Measurements from ENCODE around the gene METTL24.
"Not testable (repeated sequence)": the region's sequence is repeated elsewhere in the genome, so short reads cannot be mapped to it uniquely, and the experiment has no call there.

Gene METTL24

GRCh38 chr6:110250838-110251237 is 107.3 kb downstream of the METTL24 start:
- DNase-seq, result no peak

- DNase-seq, result no peak
These were observed 108.1 kb downstream of the METTL24 start for GRCh38 chr6:110250058-110250457.

GRCh38 chr6:110246900-110247546 is 111.1 kb downstream of the METTL24 start:
- no peak for DNase-seq

- no peak for DNase-seq
These were observed 111.8 kb downstream of the METTL24 start for GRCh38 chr6:110246378-110246777.

- peak; percentile 12 for DNase-seq
These were observed 113.5 kb downstream of the METTL24 start for GRCh38 chr6:110244621-110245020.

GRCh38 chr6:110239526-110240274 is 118.4 kb downstream of the METTL24 start:
- no peak for DNase-seq

GRCh38 chr6:110236007-110236406 is 122.1 kb downstream of the METTL24 start:
- DNase-seq, result not testable (repeated sequence)

GRCh38 chr6:110233770-110234374 is 124.3 kb downstream of the METTL24 start:
- DNase-seq, result no peak

GRCh38 chr6:110232450-110232849 is 125.7 kb downstream of the METTL24 start:
- DNase-seq, result peak; percentile 73

GRCh38 chr6:110226261-110226660 is 131.9 kb downstream of the METTL24 start:
- DNase-seq, result no peak

- DNase-seq, result no peak
These were observed 136.4 kb downstream of the METTL24 start for GRCh38 chr6:110221738-110222137.

GRCh38 chr6:110217266-110217665 is 140.9 kb downstream of the METTL24 start:
- peak; percentile 40 for DNase-seq

GRCh38 chr6:110216140-110216539 is 142.0 kb downstream of the METTL24 start:
- no peak for DNase-seq

- no peak for DNase-seq
These were observed 143.8 kb downstream of the METTL24 start for GRCh38 chr6:110214338-110214737.

- DNase-seq, result no peak
These were observed 146.4 kb downstream of the METTL24 start for GRCh38 chr6:110211753-110212152.

- no peak for DNase-seq
These were observed 150.5 kb downstream of the METTL24 start for GRCh38 chr6:110207652-110208051.

- DNase-seq, result no peak
These were observed 156.8 kb downstream of the METTL24 start for GRCh38 chr6:110201151-110201884.

- no peak for DNase-seq
These were observed 159.6 kb downstream of the METTL24 start for GRCh38 chr6:110198561-110198960.

- no peak for DNase-seq
These were observed 161.3 kb downstream of the METTL24 start for GRCh38 chr6:110196874-110197273.

GRCh38 chr6:110195639-110196038 is 162.5 kb downstream of the METTL24 start:
- no peak for DNase-seq
